ENCODE measurements around the gene CRIP1.

Gene CRIP1

DNA sequence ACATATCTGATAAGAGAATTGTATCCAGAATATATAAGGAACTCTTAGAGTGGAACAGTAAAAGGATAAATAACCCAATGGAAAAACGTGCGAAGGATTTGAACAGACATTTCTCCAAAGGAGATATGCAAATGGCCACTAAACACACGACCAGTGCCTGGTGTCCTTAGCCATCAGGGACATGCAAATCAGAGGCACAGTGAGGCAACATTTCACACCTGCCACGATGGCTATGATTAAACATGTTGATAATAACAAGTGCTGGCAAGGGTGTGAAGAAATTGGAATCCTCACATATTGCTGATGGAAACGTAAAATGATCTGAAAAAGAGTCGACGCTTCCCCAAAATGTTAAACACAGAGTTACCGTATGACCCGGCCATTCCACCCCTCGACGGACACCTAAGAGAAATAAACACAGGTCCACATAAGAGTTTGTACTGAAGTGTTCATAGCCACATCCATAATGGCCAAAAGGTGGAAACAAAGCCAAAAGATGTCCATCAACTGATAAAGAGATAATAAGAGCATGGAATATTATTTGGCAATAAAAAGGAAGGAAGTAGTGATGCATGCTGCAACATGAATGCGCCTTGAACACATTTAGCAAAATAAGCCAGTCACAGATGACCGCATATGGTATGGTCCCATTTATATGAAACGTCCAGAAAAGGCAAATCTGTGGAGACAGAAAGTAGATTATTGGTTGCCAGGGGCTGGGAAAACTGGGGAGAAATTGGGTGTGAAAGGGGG is 33.4 kb downstream of the CRIP1 start:
- no peak for DNase-seq

DNA sequence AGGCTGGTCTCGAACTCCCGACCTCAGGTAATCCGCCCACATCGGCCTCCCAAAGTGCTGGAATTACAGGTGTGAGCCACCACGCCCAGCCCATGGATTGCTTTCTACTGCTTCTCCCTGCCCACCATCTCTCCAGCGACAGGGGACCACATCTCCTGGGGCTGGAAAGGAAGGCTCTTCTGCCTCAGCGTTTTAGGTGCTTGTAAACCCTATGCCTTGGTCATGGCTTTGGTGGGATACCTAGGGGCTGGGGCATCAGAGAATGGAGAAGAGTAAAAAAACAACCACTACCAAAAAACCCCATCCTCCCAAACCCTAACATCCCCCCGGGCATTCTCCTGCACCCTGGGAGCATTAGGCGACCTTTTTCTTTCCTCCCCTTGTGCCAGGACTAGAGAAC is 38.6 kb downstream of the CRIP1 start:
- DNase-seq, result no peak

DNA sequence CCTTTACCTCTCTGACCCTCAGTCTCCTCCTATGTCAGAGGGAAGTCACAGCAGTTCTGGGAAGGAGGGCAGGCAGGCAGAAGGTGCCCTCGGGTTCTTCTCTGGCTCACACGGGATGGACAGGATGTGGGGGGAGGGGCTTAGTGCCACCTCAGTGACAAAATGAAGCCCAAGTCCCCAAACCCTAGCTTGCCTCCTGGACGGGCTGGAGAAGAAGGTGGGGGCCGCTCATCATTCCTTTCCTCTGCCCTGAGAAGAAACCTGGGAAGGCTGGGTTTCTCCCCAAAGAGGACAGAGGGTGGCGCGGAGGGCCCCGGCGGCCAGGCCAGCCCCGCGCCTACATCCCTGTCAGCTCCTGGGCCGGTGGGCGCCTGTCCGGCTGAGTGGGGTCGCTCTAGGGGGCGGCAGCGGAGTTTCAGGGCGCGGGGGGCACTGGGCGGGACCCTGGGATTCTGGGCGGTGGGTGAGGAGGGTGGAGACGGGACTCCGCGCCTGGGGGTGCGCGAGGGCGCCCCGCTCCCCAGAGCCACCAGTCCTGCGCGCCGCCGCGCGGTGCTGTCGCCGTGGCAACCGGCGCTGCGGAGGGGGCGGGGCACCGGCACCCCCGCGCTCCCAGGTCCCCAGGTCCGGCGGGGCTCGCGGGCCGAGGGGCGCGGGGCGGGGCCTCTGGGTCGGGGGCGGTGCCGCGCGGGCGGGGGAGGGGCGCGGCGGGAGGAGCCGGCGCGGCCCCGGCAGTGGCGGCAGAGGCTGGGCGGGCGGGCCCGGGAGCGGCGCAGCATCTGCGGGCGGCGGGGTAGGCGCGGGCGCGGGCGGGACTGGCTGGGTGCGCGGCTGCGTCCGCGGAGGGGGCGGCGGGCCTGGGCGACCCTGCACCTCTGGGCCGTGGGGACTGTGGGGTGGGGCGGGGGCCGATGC is 39.4 kb downstream of the CRIP1 start, which contains the start of gene TMEM121:
Gene TMEM121 (plus strand): TSS at position 723 of the 915 bp plus-strand sequence. CDS start 2,252 bp downstream, outside the sequence.
- no peak for DNase-seq

DNA sequence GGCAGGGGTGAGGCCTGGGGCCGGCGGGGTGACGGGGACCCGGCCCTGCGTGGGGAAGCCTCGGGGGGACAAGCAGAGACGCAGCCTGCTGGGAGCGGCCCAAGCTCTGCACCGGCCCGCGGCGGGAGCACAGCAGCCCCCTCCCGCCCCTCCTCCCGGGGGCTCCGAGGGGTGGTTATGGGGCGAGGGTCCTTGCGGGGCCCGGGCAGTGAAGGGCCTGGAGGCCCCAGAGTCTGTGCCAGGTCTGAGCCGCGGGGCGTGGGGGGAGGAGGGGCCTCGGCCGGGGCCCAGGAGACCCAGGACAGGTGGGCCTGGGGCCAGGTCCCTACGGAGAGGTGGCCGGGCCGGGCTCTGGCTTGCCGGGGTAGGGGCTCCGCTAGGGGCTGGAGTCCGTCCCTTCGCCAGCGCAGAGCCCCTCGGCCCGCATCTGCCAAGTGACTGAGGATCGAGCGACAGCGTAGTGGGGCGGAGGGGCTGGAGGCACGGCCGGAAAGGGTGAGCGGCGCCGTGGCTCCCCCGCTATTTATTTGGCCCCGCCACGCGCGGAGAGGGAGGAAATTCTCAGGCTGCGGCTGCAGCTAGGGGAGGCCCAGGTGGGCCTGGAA is 40.2 kb downstream of the CRIP1 start:
- no peak for DNase-seq

DNA sequence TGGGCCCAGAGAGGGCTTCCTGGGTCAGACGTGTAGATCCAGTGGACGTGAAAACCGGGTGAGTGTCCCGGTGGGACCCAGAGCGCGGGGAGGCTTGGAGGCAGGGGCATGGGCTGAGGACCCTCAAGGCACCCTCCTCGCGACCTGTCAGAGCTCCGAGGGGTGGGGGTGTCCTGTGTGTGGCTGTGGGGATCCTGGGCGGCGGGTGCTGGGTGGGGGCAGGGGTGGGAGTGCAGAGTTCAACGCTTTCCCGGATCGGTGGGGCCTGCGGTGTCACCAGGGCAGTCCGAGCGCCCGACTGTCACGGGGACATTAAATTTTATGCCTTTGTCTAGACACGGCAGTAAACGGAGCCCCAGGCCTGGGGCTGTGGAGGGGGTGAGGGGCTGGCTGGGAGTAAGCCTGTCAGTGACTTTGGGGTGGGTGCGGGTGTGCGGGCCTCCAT is 40.7 kb downstream of the CRIP1 start:
- DNase-seq, result no peak

DNA sequence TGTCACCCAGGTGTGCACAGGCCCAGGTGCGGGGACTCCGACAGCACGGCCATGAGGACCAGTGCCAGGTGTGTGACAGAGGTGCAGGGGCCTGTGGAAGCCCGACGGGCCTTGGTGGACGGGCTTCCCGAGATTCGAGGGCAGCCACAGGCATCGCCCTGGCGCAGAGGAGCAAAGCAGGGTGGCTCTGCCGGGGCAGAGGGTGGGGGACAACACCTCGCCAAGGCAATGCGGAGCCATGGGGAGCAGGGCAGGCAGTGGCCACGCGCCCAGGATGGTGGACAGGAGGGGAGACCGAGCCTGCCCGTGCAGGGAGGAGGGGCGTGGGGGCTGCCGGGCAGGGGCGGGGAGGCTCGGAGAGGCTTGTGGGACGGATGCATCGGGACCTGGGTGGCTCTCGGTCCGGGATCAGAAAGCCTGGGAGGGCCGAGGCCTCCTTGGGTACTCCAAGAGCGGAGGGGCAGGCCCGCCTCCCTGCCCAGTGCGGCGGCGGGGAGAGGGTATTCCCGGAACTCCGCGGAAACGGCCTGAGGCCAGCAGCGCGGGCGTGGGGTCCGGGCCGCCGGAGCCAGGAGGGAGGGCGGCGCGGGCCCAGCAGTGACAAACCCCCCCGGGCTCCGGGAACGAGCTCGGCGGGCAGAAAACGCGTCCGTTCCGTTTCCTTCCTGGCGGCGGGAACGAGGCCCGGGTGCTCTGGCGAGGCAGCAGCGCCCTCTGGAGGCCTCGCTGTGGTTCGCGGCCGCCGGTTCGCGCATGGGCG is 41.3 kb downstream of the CRIP1 start:
- peak; percentile 69 for DNase-seq

DNA sequence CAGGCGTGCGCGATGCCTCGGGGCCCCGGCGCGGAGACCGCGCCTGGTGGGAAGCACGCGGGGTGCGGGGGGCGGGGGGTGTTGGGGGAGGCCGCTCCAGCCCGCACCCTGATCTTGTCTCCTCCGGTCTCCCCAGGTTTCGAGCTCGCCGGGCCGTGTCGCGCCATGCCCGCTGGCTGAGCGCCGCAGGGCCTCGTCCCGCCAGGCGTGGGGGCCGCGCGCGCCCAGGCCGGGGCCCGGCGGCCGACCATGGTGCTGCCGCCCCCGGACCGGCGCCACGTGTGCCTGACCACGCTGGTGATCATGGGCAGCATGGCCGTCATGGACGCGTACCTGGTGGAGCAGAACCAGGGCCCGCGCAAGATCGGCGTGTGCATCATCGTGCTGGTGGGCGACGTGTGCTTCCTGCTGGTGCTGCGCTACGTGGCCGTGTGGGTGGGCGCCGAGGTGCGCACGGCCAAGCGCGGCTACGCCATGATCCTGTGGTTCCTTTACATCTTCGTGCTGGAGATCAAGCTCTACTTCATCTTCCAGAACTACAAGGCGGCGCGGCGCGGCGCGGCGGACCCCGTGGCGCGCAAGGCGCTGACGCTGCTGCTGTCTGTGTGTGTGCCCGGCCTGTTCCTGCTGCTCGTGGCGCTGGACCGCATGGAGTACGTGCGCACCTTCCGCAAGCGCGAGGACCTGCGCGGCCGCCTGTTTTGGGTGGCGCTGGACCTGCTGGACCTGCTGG is 42.1 kb downstream of the CRIP1 start:
- DNase-seq, result no peak

DNA sequence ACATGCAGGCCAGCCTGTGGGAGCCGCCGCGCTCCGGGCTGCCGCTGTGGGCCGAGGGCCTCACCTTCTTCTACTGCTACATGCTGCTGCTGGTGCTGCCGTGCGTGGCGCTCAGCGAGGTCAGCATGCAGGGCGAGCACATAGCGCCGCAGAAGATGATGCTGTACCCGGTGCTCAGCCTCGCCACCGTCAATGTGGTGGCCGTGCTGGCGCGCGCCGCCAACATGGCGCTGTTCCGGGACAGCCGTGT is 42.6 kb downstream of the CRIP1 start:
- no peak for DNase-seq

DNA sequence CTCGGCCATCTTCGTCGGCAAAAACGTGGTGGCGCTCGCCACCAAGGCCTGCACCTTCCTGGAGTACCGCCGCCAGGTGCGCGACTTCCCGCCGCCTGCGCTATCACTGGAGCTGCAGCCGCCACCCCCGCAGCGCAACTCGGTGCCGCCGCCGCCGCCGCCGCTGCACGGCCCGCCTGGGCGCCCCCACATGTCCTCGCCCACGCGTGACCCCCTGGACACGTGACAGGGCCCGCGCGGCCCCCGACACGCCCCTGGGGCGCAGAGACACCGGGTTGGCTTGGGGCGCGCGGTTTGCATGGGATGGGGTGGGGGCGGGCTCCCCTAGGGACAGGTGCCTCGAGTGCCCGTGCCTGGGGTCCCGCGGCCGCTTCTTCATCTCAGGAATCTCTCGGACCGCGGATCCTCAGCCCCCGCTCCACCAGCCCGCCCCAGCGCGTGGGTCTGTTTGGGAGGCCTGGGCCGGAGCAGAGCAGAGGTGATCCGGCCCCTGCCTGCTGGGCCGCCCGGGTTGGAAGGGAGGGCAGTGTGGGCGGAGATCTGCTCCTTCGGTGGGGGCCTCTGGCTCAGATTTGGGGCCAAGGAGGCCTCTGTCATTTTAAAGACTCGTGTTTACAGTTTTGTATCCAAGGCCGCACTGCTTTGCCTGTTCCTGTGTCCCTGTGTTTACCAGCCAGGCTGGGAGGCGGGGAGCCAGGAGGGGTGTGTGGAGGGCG is 43.0 kb downstream of the CRIP1 start:
- DNase-seq, result no peak

DNA sequence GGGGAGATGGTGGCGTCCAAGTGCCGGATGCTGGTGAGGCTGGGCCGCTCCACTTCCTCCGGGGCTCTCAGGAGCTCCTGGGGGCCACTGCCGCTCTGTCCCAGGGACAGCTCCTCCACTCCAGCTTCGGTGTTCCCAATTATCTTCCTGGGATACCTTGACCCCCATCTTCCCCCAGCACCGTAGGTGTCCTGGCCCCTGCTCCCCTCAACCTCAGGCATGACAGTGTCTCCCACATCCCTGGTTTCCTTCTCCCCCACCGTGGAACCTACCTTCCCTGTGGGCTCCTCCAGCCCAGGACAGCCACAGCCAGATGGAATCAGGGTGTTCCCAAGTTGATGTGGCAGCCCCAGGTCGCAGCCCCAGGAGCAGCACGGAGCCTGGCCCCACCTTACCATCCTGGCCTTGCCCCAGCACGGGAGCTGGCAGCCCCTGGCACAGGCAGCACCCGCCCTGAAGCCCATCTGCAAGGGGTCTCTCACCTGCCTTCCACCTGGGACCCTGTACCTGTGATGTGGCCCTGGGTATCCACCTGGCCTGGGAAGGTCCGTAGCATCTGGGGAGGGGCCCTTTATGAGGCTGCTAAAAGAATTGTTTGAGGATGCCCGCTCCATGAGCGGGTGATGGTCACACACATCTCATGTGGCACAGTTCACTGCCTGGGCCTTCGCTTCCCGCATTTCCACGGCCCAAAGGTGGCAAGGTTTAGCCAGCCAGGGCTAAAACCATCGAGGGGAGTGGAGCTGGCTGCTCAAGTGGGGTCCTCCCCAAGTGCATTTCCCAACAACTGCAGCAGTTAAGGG is 43.8 kb downstream of the CRIP1 start:
- DNase-seq, result no peak

DNA sequence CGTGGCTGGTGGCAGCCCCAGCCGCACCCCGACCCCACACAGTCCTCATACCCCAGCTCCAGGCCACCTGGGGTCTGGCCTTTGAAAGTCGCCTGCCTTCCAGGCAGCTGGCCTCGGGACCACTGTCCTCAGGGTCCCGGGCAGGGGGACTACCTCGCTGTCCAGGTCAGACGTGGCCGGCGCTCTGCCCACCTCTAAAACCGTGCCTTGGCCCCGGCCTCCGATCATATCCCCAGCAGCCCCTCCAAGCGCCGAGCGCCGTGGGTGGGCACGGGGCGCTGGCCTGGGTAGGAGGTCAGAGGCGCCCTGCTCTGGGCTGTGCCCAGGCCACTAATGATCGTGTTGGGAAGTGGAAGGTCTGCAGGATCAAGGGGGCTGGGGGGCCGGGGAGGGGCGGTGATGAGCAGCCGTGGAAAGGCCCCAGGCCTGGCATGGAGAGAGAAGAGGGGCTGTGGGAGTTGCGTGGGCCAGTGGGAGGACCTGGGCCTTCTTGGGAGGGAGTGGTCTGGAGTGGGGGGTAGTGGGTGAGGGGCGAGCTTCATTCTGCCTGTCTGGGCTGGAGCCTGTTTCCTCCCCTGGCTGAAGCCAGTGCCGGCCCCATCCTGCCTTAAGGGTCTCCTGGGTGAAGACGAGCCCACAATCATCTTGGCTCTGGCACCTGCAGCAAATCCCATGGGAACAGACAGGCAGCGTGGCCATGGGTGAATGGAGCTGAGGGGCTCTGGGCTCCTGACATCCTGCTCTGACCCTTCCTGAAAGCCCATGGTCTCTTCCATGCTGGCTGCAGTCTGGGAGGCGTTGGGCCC is 44.6 kb downstream of the CRIP1 start:
- DNase-seq, result no peak

DNA sequence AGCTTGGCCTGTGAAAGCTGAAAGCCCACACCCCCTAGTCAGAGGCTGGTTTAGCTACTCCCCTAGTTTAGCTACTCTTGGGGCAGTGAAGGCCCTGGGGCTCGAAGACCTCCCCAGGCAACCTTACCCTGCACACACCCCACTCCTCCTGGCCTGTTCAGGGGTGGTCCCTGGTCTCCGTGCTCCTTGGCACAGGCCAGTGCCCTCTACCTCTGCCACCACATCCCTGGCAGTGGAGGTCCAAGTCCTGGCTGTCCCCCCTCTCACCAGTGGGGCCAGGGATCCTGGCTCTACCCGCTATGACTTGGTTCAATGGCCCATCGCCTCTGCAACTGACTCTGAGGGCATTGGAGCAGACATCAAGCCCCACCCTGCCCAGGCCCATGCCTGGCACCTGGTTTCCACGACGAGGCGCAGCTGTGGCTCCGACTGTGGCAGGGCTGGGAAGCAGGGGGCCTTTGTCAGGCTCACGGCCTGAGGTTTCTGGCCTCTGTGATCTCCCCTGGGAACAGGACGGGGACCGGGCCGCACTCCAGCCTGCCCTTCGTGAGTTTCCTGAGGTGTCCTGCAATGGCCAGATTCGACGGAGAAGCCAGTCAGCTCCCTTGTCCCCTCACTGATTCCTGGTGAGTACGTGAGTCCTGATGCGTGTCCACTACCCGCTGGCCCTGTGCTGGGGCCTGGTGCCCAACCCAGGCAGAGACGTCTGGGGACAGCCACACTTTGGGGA is 45.4 kb downstream of the CRIP1 start:
- DNase-seq, result no peak

DNA sequence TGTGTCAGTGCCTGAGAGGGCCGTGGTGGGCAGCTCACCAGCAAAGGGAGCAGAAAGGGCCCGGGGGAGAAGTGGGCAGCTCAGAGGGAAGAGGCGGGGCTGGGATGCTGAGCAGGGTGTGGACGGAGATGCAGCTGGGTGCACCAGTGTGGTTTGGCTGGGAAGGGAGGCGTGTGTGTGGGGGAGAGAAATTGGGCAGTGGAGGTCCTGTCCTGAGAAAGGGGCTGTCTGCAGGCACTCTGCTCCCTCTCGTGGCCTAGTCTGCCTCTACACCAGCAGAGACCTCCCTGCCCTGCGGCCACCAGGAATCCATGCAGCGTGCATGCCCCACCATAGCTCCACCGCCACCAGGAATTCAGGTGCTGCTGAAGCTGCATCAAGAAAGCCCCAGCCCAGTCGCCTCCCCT is 46.1 kb downstream of the CRIP1 start:
- DNase-seq, result no peak

DNA sequence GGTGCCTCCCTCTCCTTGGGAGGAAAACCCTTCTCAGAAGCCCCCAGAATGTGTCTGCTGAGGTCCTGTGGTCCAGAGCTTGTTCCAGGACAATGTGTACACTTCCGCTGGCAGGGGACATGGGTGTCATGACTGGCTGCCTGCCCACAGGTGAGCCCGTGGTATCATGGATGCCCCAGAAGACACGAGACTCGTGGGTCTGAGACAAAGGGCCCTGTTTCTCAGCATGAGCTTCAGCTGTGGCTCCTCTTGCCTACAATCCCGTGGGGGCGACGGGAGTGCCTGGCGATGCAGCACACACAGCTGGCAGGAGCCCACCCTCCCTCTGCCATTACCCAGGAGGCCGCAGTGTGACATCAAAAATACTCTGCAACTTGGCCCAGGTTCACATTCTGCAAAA is 46.7 kb downstream of the CRIP1 start:
- no peak for DNase-seq

DNA sequence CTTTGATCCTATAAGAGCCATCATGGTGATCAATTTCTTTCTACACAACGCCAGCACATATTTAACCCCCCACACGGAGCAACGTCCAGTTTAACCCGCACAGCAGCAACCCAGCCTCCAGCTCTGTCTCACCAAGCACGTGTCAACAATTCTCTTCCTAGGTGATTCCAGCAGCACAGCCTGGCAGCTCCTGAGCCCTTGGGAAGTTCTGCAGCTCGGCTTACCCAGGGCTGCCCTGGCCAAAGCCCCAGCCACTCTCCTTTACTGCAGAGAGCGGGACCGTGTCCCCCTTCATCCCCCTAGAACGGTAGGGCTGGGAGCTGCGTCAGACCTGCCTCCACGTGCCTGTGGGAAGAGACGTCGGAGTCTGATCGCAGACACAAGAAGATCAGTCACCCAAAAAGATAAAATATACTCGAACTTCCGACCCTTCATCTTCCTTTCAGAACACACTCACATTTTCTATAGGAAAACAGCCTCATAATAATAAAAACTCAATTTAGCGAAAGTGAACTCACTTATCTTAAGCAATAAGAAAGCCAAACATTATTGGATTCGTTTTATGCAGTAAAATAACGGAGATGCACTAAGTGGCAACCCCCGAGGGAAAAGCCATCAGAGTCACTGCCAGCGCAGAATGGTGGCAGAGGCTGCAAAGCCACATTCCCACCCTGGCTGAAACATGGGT is 47.3 kb downstream of the CRIP1 start:
- DNase-seq, result no peak

DNA sequence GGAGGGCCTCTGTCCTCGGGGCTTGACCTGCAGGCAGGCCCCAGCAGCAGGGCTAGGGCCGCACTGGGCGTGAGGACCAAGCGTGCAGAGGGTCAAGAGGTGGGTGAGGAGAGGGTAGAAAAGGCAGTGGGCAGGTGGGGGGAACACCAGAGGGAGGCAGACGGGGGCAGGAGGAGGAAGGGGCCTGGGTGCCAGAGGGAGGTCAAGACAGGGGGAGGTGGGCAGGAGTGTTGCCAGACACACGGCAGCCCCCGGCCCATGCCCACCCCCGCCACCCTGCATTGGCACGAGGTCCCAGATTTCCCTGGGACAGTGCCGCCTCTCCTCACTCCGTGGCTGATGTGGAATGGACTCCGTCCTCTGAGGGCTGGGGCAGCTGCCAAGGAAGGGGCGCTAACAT is 47.9 kb downstream of the CRIP1 start:
- DNase-seq, result no peak

DNA sequence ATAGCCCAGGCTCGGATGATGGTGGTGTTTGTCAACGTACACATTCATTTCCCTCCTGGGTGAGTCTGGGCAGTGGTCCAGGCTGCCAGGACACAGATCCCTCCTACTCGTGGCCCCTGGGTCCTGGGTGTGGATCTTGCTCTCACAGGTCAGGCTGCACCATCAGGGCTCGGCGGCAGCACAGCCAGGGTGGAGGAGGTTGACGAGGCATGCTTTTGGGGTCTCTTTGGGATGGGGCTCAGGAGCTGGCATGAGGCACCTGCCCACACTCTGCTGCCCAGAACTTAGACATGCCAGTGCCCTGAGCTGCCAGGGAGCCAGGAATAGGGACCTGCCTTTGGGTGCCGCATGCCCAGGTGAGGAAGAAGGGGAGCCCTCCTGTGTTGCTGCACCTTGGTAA is 49.4 kb downstream of the CRIP1 start:
- DNase-seq, result no peak

All from activated CD4-positive, alpha-beta T cell treated with anti-CD3 and anti-CD28 coated beads for 1 hour (primary cell).